Tibial nerve (tissue), 3 donors: Measurements from ENCODE around the gene PHOSPHO1.

Experiments used
- CTCF ChIP-seq, 5 experiments: fragments of 200-600 bp in 3 of 5; fragments of 450-650 bp in 2 of 5; sonication (generic) in 3 of 5; IDR thresholded peaks; one replicate each; pipeline ENCODE4 v1.5.1; 2016 to 2019; ENCODE audit warnings: antibody characterized with exemption in 5 of 5, mild to moderate bottlenecking in 3 of 5, moderate library complexity in 2 of 5
- POLR2A ChIP-seq, 2 donors: fragments of 450-650 bp; IDR thresholded peaks; one replicate each; pipeline ENCODE4 v1.6.1; 2017; ENCODE audit warnings: antibody characterized with exemption in 2 of 2, mild to moderate bottlenecking in 2 of 2, moderate library complexity in 2 of 2

GRCh38 chr17:49216953-49217650 lies 13.5 kb downstream of the PHOSPHO1 start:
- TF ChIP-seq CTCF (IDR thresholded peaks at IDR 0.05) (no peak), POLR2A (IDR thresholded peaks at IDR 0.05) (no peak)
